Measurements from ENCODE around the gene F13A1.

- TF ChIP-seq DBP (CRISPR knock-in tag; IDR thresholded peaks at IDR 0.05; ENCODE audit: not compliant biosample characterization) = no peak
- no peak for TF ChIP-seq EED (CRISPR knock-in tag; IDR thresholded peaks at IDR 0.05)
- TF ChIP-seq HMGXB4 (CRISPR knock-in tag; IDR thresholded peaks at IDR 0.05; ENCODE audit: borderline replicate concordance in 1 of 2, low read depth in 1 of 2) = no peak
- TF ChIP-seq SP4 (CRISPR knock-in tag; IDR thresholded peaks at IDR 0.05) = no peak
- no peak for TF ChIP-seq SMAD3 (CRISPR knock-in tag; IDR thresholded peaks at IDR 0.05)
- no peak for TF ChIP-seq SNRNP70 (IDR thresholded peaks at IDR 0.05; ENCODE audit: low read depth, low read length)
These were observed 154.4 kb downstream of the F13A1 start for GRCh38 chr6:6166064-6166463.

Data from HepG2 (cell line).